Stimulated activated CD8-positive, alpha-beta memory T cell treated with anti-CD3 and anti-CD28 coated beads, Interleukin-4, amount 100 ng/mL, for 4 hours (primary cell): Measurements from ENCODE around the gene GPR84.
"Not testable (repeated sequence)": the region's sequence is repeated elsewhere in the genome, so short reads cannot be mapped to it uniquely, and the experiment has no call there.

Experiments
- DNase-seq, 2 donors: peaks; one replicate each; pipeline ENCODE4 v3.0.0-alpha.2; 2020; ENCODE audit warnings: low read depth in 2 of 2, low spot score in 1 of 2

The GPR84 gene

GRCh38 chr12:54356951-54357356, 7.3 kb downstream of the GPR84 start:
- no peak for DNase-seq

DNA sequence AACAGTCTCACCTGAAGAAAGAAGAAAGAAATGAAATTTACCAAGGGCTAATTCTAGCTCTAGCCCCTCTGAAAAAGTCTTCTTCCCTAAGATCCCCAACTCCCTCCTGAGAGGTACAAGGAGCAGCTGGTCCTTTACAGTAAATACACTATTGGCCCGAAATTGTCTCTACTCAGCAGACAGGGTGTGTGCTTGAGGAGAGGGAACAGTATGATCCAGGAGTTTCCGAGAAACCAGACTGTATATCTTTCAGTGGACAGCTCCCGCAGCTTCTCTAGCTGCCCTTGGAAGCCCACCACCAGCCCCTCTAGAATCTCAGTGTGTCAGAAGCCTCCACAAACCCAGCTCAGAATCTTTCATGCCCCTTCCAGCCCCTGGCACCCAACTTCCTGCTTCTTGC, 8.1 kb downstream of the GPR84 start:
- no peak for DNase-seq

DNA sequence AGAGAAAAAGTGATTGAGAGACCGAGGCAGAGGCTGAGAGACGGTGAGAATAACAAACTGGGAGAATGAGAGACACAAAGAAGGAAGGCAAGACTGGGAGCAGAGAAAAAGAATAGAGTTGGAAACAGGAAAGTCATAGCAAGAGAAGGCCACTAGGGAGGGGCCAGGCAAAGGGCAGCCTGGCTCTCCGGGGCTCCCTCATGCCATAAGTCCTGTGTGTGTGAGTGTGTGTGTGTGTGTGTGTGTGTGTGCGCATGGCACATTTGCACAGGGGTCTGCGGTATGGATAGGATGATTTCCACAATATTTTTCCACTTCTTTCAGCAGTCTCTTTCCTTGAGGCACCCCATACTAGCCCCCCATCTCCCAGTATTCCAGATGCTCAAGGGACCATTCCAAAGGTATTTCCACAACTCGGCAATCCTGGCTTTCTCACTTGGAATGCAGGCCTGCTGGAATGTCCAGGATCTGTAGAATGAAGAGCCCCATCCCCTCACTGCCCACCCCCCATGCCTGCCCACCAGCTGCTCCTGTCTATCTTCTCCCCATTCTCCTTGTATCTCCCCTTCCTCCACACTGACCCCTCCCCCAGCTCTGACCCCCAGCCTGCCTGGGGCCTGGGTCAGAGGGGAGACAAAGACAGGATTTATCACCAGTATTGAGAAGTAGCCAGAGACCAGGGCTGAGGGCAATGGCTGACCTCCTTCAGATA, 9.0 kb downstream of the GPR84 start:
- no peak for DNase-seq

- DNase-seq: not testable (repeated sequence)
These were observed 10.0 kb downstream of the GPR84 start for GRCh38 chr12:54354271-54354670.

DNA sequence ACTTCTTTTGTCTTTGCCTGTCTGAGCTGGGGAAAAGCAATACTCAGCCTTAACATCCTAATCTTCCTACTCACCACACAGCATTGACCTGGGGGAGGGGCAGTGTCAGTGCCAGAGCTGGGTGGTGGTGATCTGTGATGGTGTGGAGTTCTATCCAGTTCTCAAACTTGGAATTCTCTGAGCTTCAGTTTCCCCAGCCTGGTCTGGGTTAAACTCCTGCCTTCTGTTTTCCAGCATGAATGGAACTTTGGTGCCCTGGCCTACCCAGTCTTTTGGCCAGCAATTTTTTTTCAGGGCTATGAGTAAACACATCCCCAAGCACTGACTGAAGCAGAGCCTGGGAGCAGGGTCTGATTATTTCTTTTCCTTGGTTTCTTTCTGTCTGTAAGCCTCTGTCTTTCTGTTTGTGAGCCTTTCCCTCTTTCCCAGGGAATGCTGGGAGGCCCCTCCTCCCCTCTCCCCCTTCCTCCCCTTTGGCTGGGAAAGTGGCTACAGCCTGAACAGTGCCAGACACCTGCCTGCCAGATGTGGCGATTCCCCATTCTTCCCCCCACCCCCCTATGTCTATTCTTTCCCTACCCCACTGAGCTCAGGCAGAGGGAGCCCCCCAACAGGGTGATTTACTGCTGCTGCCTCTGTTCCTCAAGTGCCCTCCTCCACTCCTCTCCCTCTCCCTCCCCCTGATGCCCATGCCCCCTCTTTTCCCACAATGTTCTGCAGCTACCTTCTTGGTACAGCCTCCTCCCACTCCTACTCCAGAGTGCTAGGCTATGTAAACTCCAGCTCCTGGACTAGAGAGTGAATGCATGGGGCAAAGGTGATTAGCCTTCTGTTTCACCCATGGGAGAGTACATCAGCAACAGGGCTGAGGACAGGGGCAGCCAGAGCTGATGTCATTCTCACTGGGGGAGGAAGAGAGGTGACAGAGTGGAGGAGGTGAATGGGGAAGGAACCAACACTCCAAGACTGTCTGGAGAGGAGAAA, 11.1 kb downstream of the GPR84 start:
- DNase-seq: no peak

- DNase-seq: no peak
These were observed 12.2 kb downstream of the GPR84 start for GRCh38 chr12:54352022-54352531.

GRCh38 chr12:54351341-54351740, 12.9 kb downstream of the GPR84 start:
- DNase-seq: no peak

- no peak for DNase-seq
These were observed 13.5 kb downstream of the GPR84 start for GRCh38 chr12:54350743-54351142.

- no peak for DNase-seq
These were observed 14.6 kb downstream of the GPR84 start for GRCh38 chr12:54349679-54350078.

GRCh38 chr12:54349036-54349435, 15.2 kb downstream of the GPR84 start:
- no peak for DNase-seq

GRCh38 chr12:54341378-54342300, 22.6 kb downstream of the GPR84 start:
- DNase-seq: no peak

- no peak for DNase-seq
These were observed 23.4 kb downstream of the GPR84 start for GRCh38 chr12:54340846-54341245.

- no peak for DNase-seq
These were observed 25.5 kb downstream of the GPR84 start for GRCh38 chr12:54338698-54339296.

DNA sequence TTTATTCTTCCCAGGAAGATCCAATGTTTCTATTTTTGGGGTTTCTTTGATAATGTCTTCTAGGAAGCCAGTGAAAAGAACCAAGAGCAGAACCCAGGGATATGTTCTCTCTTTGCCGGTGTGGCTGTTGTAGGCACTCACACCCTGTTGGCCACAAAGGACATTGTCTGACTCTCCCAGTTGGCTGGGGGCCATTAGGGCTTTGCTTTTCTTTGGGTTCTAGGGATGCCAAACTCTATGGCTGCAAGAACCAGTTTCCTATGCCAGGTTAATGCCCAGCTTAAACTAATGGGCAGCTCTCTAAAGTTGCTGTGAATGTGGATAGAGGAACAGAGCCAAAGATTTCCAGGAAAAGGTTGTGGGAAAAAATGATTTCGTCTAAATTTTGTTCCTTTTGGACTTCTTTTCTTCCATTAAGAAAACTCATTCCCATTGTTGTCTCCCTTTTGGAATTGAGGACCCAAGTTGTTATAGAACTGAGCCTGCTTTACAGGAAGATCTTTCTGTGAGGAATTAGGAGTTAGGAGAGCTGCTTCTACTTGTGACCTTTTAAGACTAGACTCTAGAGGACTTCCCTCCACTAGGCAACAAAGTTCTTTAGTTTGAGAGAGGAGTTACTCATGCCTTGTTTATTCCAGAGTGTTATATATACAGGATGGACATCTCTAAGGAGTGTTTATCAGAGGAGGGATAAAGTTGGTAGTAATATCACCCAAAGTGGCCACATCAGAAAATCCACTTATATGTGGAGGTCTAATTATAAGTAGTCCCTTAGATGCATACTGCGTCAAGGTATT, 26.2 kb downstream of the GPR84 start:
- no peak for DNase-seq

GRCh38 chr12:54337280-54337842, 26.9 kb downstream of the GPR84 start:
- DNase-seq: no peak

DNA sequence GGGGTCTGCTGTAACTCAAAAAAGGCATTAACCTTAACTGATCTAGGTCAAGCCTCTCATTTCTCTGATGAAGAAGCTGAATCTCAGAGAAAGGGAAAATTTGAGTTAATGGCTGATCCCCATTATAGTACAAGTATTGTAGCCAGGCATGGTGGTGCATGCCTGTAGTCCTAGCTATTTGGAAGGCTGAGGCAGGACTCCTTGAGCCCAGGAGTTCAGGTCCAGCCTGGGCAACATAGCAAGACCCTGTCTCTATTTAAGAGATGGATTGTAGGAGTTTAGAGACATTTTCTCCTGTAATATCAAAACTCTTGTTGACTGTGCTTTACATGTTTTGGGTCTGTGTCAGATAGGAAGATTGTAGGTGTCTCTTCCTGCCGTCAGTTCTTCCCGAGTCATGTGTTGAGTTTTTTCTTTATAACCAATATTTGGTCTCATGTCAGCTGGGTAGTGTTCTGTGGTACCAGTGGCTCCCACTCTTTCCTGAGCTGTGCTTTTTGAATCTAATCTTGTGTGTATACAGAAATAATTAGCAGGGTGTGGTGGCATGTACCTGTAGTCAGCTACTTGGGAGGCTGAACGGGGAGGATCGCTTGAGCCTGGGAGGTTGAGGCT, 30.8 kb downstream of the GPR84 start:
- DNase-seq: no peak

GRCh38 chr12:54331461-54331860, 32.8 kb downstream of the GPR84 start:
- DNase-seq: no peak

DNA sequence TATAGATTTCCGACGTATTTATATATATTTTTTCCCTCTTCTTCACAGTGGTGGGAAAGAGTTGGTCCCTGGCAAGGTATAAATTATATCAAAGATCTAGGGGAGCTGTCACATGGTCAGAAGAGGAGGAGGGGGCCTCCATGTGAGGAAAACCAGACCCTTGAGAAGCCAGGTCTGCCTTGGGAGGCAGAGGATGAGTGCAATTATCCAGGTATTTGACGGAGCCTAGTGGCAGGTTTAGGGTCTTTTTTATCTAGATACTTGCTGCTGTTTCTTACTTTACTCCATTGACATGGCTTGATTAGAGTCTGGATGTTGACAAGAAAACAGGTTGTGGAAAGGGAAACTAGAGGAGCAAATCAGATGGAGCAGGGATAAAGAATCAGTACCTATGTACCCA, 33.8 kb downstream of the GPR84 start:
- no peak for DNase-seq

- DNase-seq: no peak
These were observed 34.5 kb downstream of the GPR84 start for GRCh38 chr12:54329759-54330158.
